Measurements from ENCODE around the gene WIPF2.

DNA sequence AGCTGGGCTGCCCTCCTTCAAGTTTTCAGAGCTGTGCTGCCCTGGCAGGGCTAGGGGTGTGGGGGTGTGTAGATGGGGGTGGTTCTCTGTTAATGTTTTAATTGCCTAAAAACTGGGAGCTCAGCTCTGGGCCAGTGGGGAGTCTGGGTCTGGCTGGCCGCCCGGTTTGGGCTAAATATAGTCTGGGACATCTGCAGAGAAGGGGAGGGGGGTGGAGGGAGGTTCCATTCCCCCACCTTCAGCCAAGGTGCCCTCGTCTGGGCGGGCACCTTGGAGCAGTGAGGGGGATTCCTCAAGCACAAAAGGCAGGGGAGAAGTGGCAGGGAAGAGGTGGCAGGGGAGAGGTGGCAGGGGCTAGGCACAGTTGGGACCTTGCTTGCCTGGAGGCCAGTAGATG lies 102.9 kb downstream of the WIPF2 start:
- TF ChIP-seq, protein P1, sequence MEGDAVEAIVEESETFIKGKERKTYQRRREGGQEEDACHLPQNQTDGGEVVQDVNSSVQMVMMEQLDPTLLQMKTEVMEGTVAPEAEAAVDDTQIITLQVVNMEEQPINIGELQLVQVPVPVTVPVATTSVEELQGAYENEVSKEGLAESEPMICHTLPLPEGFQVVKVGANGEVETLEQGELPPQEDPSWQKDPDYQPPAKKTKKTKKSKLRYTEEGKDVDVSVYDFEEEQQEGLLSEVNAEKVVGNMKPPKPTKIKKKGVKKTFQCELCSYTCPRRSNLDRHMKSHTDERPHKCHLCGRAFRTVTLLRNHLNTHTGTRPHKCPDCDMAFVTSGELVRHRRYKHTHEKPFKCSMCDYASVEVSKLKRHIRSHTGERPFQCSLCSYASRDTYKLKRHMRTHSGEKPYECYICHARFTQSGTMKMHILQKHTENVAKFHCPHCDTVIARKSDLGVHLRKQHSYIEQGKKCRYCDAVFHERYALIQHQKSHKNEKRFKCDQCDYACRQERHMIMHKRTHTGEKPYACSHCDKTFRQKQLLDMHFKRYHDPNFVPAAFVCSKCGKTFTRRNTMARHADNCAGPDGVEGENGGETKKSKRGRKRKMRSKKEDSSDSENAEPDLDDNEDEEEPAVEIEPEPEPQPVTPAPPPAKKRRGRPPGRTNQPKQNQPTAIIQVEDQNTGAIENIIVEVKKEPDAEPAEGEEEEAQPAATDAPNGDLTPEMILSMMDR (IDR thresholded peaks at IDR 0.05) = no peak
- no peak for TF ChIP-seq ELF4 (CRISPR knock-in tag; IDR thresholded peaks at IDR 0.05; ENCODE audit: low read depth)
- TF ChIP-seq, protein P2, sequence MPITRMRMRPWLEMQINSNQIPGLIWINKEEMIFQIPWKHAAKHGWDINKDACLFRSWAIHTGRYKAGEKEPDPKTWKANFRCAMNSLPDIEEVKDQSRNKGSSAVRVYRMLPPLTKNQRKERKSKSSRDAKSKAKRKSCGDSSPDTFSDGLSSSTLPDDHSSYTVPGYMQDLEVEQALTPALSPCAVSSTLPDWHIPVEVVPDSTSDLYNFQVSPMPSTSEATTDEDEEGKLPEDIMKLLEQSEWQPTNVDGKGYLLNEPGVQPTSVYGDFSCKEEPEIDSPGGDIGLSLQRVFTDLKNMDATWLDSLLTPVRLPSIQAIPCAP (CRISPR knock-in tag; IDR thresholded peaks at IDR 0.05) = no peak
- TF ChIP-seq, protein P3, sequence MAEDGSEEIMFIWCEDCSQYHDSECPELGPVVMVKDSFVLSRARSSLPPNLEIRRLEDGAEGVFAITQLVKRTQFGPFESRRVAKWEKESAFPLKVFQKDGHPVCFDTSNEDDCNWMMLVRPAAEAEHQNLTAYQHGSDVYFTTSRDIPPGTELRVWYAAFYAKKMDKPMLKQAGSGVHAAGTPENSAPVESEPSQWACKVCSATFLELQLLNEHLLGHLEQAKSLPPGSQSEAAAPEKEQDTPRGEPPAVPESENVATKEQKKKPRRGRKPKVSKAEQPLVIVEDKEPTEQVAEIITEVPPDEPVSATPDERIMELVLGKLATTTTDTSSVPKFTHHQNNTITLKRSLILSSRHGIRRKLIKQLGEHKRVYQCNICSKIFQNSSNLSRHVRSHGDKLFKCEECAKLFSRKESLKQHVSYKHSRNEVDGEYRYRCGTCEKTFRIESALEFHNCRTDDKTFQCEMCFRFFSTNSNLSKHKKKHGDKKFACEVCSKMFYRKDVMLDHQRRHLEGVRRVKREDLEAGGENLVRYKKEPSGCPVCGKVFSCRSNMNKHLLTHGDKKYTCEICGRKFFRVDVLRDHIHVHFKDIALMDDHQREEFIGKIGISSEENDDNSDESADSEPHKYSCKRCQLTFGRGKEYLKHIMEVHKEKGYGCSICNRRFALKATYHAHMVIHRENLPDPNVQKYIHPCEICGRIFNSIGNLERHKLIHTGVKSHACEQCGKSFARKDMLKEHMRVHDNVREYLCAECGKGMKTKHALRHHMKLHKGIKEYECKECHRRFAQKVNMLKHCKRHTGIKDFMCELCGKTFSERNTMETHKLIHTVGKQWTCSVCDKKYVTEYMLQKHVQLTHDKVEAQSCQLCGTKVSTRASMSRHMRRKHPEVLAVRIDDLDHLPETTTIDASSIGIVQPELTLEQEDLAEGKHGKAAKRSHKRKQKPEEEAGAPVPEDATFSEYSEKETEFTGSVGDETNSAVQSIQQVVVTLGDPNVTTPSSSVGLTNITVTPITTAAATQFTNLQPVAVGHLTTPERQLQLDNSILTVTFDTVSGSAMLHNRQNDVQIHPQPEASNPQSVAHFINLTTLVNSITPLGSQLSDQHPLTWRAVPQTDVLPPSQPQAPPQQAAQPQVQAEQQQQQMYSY (CRISPR knock-in tag; IDR thresholded peaks at IDR 0.05) = no peak
- TF ChIP-seq, protein P4, sequence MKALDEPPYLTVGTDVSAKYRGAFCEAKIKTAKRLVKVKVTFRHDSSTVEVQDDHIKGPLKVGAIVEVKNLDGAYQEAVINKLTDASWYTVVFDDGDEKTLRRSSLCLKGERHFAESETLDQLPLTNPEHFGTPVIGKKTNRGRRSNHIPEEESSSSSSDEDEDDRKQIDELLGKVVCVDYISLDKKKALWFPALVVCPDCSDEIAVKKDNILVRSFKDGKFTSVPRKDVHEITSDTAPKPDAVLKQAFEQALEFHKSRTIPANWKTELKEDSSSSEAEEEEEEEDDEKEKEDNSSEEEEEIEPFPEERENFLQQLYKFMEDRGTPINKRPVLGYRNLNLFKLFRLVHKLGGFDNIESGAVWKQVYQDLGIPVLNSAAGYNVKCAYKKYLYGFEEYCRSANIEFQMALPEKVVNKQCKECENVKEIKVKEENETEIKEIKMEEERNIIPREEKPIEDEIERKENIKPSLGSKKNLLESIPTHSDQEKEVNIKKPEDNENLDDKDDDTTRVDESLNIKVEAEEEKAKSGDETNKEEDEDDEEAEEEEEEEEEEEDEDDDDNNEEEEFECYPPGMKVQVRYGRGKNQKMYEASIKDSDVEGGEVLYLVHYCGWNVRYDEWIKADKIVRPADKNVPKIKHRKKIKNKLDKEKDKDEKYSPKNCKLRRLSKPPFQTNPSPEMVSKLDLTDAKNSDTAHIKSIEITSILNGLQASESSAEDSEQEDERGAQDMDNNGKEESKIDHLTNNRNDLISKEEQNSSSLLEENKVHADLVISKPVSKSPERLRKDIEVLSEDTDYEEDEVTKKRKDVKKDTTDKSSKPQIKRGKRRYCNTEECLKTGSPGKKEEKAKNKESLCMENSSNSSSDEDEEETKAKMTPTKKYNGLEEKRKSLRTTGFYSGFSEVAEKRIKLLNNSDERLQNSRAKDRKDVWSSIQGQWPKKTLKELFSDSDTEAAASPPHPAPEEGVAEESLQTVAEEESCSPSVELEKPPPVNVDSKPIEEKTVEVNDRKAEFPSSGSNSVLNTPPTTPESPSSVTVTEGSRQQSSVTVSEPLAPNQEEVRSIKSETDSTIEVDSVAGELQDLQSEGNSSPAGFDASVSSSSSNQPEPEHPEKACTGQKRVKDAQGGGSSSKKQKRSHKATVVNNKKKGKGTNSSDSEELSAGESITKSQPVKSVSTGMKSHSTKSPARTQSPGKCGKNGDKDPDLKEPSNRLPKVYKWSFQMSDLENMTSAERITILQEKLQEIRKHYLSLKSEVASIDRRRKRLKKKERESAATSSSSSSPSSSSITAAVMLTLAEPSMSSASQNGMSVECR (CRISPR knock-in tag; IDR thresholded peaks at IDR 0.05; ENCODE audit: borderline replicate concordance) = no peak
- TF ChIP-seq, protein P5, sequence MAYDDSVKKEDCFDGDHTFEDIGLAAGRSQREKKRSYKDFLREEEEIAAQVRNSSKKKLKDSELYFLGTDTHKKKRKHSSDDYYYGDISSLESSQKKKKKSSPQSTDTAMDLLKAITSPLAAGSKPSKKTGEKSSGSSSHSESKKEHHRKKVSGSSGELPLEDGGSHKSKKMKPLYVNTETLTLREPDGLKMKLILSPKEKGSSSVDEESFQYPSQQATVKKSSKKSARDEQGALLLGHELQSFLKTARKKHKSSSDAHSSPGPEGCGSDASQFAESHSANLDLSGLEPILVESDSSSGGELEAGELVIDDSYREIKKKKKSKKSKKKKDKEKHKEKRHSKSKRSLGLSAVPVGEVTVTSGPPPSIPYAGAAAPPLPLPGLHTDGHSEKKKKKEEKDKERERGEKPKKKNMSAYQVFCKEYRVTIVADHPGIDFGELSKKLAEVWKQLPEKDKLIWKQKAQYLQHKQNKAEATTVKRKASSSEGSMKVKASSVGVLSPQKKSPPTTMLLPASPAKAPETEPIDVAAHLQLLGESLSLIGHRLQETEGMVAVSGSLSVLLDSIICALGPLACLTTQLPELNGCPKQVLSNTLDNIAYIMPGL (CRISPR knock-in tag; IDR thresholded peaks at IDR 0.05) = no peak
- no peak for TF ChIP-seq ZNF121 (CRISPR knock-in tag; IDR thresholded peaks at IDR 0.05)
- TF ChIP-seq, protein P6, sequence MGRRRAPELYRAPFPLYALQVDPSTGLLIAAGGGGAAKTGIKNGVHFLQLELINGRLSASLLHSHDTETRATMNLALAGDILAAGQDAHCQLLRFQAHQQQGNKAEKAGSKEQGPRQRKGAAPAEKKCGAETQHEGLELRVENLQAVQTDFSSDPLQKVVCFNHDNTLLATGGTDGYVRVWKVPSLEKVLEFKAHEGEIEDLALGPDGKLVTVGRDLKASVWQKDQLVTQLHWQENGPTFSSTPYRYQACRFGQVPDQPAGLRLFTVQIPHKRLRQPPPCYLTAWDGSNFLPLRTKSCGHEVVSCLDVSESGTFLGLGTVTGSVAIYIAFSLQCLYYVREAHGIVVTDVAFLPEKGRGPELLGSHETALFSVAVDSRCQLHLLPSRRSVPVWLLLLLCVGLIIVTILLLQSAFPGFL (CRISPR knock-in tag; IDR thresholded peaks at IDR 0.05; ENCODE audit: borderline replicate concordance) = no peak
- TF ChIP-seq ATF1 (CRISPR knock-in tag; IDR thresholded peaks at IDR 0.05) = no peak
- TF ChIP-seq GABPB1 (CRISPR knock-in tag; IDR thresholded peaks at IDR 0.05) = no peak
- no peak for TF ChIP-seq ETV6 (CRISPR knock-in tag; IDR thresholded peaks at IDR 0.05)
- TF ChIP-seq SP1 (CRISPR knock-in tag; conservative IDR thresholded peaks at IDR 0.05) = no peak
- no peak for TF ChIP-seq NR1H2 (CRISPR knock-in tag; IDR thresholded peaks at IDR 0.05)
- TF ChIP-seq, protein P7, sequence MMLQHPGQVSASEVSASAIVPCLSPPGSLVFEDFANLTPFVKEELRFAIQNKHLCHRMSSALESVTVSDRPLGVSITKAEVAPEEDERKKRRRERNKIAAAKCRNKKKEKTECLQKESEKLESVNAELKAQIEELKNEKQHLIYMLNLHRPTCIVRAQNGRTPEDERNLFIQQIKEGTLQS (CRISPR knock-in tag; conservative IDR thresholded peaks at IDR 0.05) = no peak

All from WTC11 (cell line).